Nephron progenitor cell (in vitro differentiated cells): ENCODE measurements around the gene DPM1.
A peak's percentile ranks its signal among the peaks of the same experiment; 100 is the strongest.

ENCODE experiments used
- DNase-seq: peaks from one replicate; pipeline ENCODE4 v3.0.0; 2021
- H3K27ac Mint-ChIP-seq: 2 replicates; pipeline ENCODE4 v1.8.0; 2021; ENCODE audit warnings: mild to moderate bottlenecking, moderate library complexity, mixed read lengths
- H3K27me3 Mint-ChIP-seq: 2 replicates; pipeline ENCODE4 v1.8.0; 2021; ENCODE audit warnings: mild to moderate bottlenecking, low read depth, mixed read lengths; ENCODE audit not compliant: poor library complexity
- H3K36me3 Mint-ChIP-seq: 2 replicates; pipeline ENCODE4 v1.8.0; 2021; ENCODE audit warnings: low read depth, mixed read lengths
- H3K4me1 Mint-ChIP-seq: 2 replicates; pipeline ENCODE4 v1.8.0; 2021; ENCODE audit warnings: mixed read lengths
- H3K4me3 Mint-ChIP-seq: 2 replicates; pipeline ENCODE4 v1.8.0; 2021; ENCODE audit warnings: mild to moderate bottlenecking, moderate library complexity, mixed read lengths
- H3K9me3 Mint-ChIP-seq: 2 replicates; pipeline ENCODE4 v1.8.0; 2021; ENCODE audit warnings: mild to moderate bottlenecking, moderate library complexity, mixed read lengths
- TF ChIP-seq, protein P1 (sequence below): fragments of 200-600 bp; sonication (generic); IDR thresholded peaks from 2 replicates; pipeline ENCODE4 v1.5.0; 2021; ENCODE audit warnings: antibody characterized with exemption

DPM1 gene

DNA sequence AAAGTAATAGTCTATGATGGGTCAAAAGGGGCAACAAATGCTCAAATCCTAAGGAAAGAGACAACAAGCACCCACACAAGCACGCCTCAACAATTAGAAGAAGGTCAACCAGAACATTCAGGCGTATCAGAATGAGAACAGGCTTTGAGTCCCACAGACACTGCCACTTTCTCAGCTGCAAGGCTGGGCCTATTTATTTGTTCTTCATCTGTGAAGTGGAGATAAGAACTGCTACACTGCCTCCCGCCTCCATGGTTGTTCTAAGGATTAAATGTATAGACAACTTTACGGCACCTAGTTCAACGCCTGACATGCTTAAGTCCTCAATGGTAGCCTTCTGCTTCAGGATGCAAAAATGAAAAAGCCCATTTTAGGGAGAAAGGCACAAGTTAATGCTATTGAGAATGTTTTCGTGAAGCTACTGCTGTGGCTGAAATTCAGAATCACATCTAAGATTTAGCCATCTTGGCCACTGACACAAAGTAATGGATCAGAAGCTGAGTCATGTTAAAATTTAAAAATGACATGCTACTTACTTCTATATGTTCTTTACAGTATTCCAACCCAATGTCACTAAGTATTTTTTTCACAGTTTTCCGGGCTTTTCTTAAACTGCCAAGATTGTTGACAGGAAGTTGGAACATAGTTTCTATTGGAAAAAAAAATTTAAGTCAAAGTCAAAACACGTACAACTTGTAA, 54.8 kb downstream of the DPM1 start:
- no peak for DNase-seq
- Mint-ChIP-seq H3K27me3 (peaks cover 4% of the 10 kb centered on the region), H3K4me1 (no peaks in the 10 kb centered on the region), H3K4me3 (no peak overlapping the region), H3K27ac (peak overlapping the region; percentile 17), H3K36me3 (peaks cover 49% of the 10 kb centered on the region), H3K9me3 (no peaks in the 10 kb centered on the region)
- TF ChIP-seq, protein P1, sequence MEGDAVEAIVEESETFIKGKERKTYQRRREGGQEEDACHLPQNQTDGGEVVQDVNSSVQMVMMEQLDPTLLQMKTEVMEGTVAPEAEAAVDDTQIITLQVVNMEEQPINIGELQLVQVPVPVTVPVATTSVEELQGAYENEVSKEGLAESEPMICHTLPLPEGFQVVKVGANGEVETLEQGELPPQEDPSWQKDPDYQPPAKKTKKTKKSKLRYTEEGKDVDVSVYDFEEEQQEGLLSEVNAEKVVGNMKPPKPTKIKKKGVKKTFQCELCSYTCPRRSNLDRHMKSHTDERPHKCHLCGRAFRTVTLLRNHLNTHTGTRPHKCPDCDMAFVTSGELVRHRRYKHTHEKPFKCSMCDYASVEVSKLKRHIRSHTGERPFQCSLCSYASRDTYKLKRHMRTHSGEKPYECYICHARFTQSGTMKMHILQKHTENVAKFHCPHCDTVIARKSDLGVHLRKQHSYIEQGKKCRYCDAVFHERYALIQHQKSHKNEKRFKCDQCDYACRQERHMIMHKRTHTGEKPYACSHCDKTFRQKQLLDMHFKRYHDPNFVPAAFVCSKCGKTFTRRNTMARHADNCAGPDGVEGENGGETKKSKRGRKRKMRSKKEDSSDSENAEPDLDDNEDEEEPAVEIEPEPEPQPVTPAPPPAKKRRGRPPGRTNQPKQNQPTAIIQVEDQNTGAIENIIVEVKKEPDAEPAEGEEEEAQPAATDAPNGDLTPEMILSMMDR = no peak

DNA sequence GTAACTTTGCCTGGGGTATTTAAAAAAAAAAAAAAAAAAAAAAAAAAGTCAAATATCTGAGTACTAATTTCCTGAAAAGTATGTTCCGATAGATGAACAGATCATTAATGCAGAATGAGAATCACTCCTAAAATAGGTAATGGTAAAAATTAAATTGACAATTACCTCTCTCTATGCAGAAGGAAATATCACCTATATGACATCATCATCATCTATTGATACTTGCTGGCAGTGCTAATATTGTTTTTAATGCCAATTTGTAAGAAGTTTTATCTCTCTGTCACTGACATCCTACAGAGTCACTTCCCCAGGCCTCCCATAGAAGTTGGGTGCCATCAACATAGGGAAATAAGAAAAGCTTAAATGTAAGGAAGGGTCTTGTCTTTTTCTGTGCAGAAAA, 57.0 kb downstream of the DPM1 start:
- no peak for DNase-seq
- H3K9me3 Mint-ChIP-seq = no peaks in the 10 kb centered on the region

DNA sequence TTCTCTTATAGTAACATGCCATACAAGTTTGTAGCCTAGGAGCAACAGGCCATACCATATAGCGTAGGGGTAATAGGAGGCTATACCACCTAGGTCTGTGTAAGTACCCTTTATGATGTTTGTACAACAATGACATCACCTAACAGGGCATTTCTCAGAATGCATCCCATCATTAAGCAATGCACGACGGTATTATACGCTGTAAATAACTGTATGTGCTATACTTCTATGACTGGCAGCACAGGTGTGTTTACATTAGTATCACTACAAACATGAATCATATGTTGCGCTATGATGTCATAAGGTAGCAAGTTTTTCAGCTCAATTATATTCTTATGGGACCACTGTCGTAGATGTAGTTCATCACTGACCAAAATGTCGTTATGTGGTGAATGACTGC, 58.1 kb downstream of the DPM1 start:
- Mint-ChIP-seq H3K9me3 (no peaks in the 10 kb centered on the region), H3K27me3 (peaks cover 4% of the 10 kb centered on the region), H3K4me3 (no peak overlapping the region), H3K27ac (no peak overlapping the region), H3K36me3 (peaks cover 69% of the 10 kb centered on the region), H3K4me1 (no peaks in the 10 kb centered on the region)
- no peak for DNase-seq
- TF ChIP-seq, protein P1 = no peak

More for the DNA sequence above, 57.0 kb downstream of the DPM1 start:
- Mint-ChIP-seq H3K27me3 (peaks cover 4% of the 10 kb centered on the region), H3K27ac (peak overlapping the region; percentile 34), H3K4me1 (no peaks in the 10 kb centered on the region), H3K4me3 (no peak overlapping the region), H3K36me3 (peaks cover 59% of the 10 kb centered on the region)
- TF ChIP-seq, protein P1 = no peak

DNA sequence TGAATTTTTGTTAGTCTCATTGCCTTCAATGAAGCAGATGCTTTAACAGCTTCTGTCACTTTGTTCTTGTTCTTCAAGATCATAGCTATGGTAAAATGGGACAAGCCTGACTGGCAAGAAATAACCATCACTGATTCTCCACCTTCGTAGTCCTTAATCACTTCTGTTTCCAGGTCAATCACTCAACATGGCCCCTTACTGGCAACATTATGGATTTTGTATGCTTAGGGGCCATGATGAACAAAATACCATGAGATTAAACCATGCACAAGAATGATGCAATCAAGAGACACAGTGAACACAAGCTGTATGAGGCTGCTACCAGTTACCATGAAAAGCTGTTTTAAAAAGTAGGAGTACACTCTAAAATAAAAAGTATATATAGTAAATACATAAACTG, 59.9 kb downstream of the DPM1 start:
- Mint-ChIP-seq H3K36me3 (peaks cover 87% of the 10 kb centered on the region), H3K27me3 (no peaks in the 10 kb centered on the region)
- TF ChIP-seq, protein P1 = no peak

DNA sequence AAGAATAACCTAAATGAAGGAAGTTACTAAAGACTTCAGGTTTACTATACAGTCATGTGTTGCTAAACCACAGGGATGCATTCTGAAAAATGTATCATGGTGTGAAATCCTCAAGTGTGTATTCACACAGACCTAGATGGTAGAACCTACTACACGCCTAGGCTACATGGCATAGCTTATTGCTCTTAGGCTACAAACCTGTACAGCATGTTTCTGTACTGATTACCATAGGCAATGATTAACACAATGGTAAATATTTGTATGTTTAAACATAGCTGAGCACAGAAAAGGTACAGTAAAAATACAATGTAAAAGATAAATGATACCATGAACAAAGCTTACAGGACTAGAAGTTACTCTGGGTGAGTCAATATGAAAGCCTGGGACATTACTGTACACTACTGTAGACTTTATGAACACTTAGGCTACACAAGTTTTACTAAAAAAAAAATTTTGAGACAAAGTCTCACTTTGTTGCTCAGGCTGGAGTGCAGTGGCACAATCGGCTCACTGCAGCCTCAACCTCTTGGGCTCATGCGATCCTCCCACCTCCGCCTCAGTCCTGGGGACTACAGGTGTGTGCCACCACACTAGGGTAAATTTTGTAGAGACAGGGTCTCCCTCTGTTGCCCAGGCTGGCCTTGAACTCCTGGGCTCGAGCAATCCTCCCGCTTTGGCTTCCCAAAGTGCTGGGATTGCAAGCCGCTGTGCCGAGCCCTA, 63.1 kb downstream of the DPM1 start:
- TF ChIP-seq, protein P1 = no peak
- no peaks in the 10 kb centered on the region for H3K9me3 Mint-ChIP-seq
- H3K27me3 Mint-ChIP-seq = no peaks in the 10 kb centered on the region
- no peaks in the 10 kb centered on the region for H3K4me1 Mint-ChIP-seq
- H3K36me3 Mint-ChIP-seq = peaks cover 89% of the 10 kb centered on the region
- no peak for DNase-seq
- H3K4me3 Mint-ChIP-seq = no peak overlapping the region
- no peak overlapping the region for H3K27ac Mint-ChIP-seq

More for the DNA sequence above, 59.9 kb downstream of the DPM1 start:
- Mint-ChIP-seq H3K4me1 (no peaks in the 10 kb centered on the region), H3K27ac (peak overlapping the region; percentile 7), H3K9me3 (no peaks in the 10 kb centered on the region), H3K4me3 (no peak overlapping the region)
- DNase-seq = no peak
